ENCODE results near the gene HTR5A. TPM values are rescaled to one million over a fixed set of nuclear protein-coding genes. Genes with fewer than 3 reads are reported as not detected.

The HTR5A gene
- total and polyA plus RNA-seq, 2 of the 13 experiments (the other 11 are each of a cell fraction or from before 2014, with no cell fraction given) = not detected

DNA sequence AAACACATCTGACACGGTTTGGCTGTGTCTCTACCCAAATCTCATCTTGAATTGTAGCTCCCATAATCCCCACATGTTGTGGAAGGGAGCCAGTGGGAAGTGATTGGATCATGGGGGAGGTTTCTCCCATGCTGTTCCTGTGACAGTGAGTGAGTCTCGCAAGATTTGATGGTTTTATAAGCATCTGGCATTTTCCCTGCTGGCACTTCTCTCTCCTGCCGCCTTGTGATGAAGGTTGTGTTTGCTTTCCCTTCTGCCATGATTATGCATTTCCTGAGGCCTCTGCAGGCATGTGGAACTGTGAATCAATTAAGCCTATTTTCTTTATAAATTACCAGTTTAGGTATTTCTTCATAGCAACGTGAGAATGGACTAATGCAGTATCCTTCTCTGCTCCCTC, 5.9 kb upstream of the HTR5A start (continued):
- TF ChIP-seq TERF1 (CRISPR knock-in tag; IDR thresholded peaks at IDR 0.05) (no peak), PAX8 (CRISPR knock-in tag; IDR thresholded peaks at IDR 0.05; ENCODE audit: borderline replicate concordance) (no peak), CAMTA2 (CRISPR knock-in tag; IDR thresholded peaks at IDR 0.05; ENCODE audit: borderline replicate concordance) (no peak), ETV5 (CRISPR knock-in tag; IDR thresholded peaks at IDR 0.05; ENCODE audit: borderline replicate concordance) (no peak), HCFC1 (IDR thresholded peaks at IDR 0.05; ENCODE audit: low read depth, low read length) (no peak), ZNF572 (CRISPR knock-in tag; IDR thresholded peaks at IDR 0.05) (no peak)
- TF ChIP-seq, protein P1, sequence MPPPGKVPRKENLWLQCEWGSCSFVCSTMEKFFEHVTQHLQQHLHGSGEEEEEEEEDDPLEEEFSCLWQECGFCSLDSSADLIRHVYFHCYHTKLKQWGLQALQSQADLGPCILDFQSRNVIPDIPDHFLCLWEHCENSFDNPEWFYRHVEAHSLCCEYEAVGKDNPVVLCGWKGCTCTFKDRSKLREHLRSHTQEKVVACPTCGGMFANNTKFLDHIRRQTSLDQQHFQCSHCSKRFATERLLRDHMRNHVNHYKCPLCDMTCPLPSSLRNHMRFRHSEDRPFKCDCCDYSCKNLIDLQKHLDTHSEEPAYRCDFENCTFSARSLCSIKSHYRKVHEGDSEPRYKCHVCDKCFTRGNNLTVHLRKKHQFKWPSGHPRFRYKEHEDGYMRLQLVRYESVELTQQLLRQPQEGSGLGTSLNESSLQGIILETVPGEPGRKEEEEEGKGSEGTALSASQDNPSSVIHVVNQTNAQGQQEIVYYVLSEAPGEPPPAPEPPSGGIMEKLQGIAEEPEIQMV (CRISPR knock-in tag; IDR thresholded peaks at IDR 0.05; ENCODE audit: low read depth) = no peak

GRCh38 chr7:155066417-155066950, 3.6 kb upstream of the HTR5A start:
- ATAC-seq (no peak), DNase-seq (ENCODE audit: low spot score) (no peak), FAIRE-seq (no peak)
- H3K36me3 ChIP-seq (replicated peaks in 1 of 2; ENCODE audit: control insufficient read depth in 1 of 2, insufficient read depth in 2 of 2, low read length in 2 of 2) = no peaks in the 10 kb centered on the region
- H3K4me1 ChIP-seq (ENCODE audit: insufficient read depth, low read length) = no peaks in the 10 kb centered on the region
- in situ Hi-C loops (cut with HindIII; ENCODE audit: extremely low pct_ligation_motif_present, low pct_unique_long_range_greater_than_20kb) (no loop called here), intact Hi-C loops (cut with micrococcal nuclease; ENCODE audit: unreplicated experiment) (no loop called here)
- H4K20me1 ChIP-seq (ENCODE audit: insufficient read depth, low read length) = no peaks in the 10 kb centered on the region; the same call in 1 of the 2 replicates
- no peak overlapping the region for H3K4me2 ChIP-seq (ENCODE audit: low read depth, low read length)
- no peak overlapping the region for H3K4me3 ChIP-seq (replicated peaks in 1 of 3; ENCODE audit: insufficient read depth in 1 of 3, low read depth in 2 of 3, low read length in 3 of 3)
- no peaks in the 10 kb centered on the region for H3K79me2 ChIP-seq (ENCODE audit: insufficient read depth, low read length)
- POLR2A ChIA-PET = no interaction called here
- BruUV-seq (replicated peaks) = no TSS peak
- CTCF ChIA-PET (ENCODE audit: low intra/inter-chr PET ratio, low total read pairs) = no interaction called here
- H3K27ac ChIP-seq (ENCODE audit: extremely low read length, insufficient read depth, low read length) = no peak overlapping the region
- H2AFZ ChIP-seq (ENCODE audit: low read length) = no peak overlapping the region
- no peaks in the 10 kb centered on the region; a peak in 1 of 5 replicates for H3K27me3 ChIP-seq (ENCODE audit: control insufficient read depth in 1 of 2, insufficient read depth in 2 of 2, low read length in 2 of 2)
- no peaks in the 10 kb centered on the region for H3K9me3 ChIP-seq (ENCODE audit: low read length)
- 11% methylated on average over 5 of the region's 7 CpGs for WGBS (ENCODE audit: low lambda C conversion rate)
- no peak overlapping the region for H3K9ac ChIP-seq (ENCODE audit: insufficient read depth, low read depth, low read length)
- no peak for TF ChIP-seq MYPOP (CRISPR knock-in tag; IDR thresholded peaks at IDR 0.05)
- no peak for TF ChIP-seq GABPA (IDR thresholded peaks at IDR 0.05; ENCODE audit: low read depth, low read length)
- TF ChIP-seq GABPA (CRISPR knock-in tag; IDR thresholded peaks at IDR 0.05; ENCODE audit: low read depth) = no peak
- no peak for TF ChIP-seq NFIB (CRISPR knock-in tag; IDR thresholded peaks at IDR 0.05; ENCODE audit: borderline replicate concordance)
- no peak for TF ChIP-seq HNRNPK (IDR thresholded peaks at IDR 0.05; ENCODE audit: low read depth, low read length, poor library complexity, severe bottlenecking)
- no peak for TF ChIP-seq HOXD1 (CRISPR knock-in tag; IDR thresholded peaks at IDR 0.05)
- no peak for TF ChIP-seq SMC3 (IDR thresholded peaks at IDR 0.05; ENCODE audit: low read length)
- no peak for TF ChIP-seq ZNF138 (CRISPR knock-in tag; IDR thresholded peaks at IDR 0.05; ENCODE audit: low read depth)
- no peak for TF ChIP-seq ZNF124 (CRISPR knock-in tag; IDR thresholded peaks at IDR 0.05)
- TF ChIP-seq ZBTB7B (CRISPR knock-in tag; IDR thresholded peaks at IDR 0.05) = no peak
